Neural cell (in vitro differentiated cells): Measurements from ENCODE around the gene C2orf69. TPM values are rescaled to one million over a fixed set of nuclear protein-coding genes. Genes with fewer than 3 reads are reported as not detected.

ENCODE experiments used
- H2AFZ ChIP-seq: fragments of 200-600, 300-800 bp; sonication (generic), shearing (Covaris generic); 2 replicates; pipeline ENCODE4 v1.6.0; 2014; ENCODE audit warnings: low read depth, mild to moderate bottlenecking, antibody characterized with exemption, low read length, moderate library complexity
- H3F3A ChIP-seq: fragments of 200-600 bp; shearing (Covaris generic); 2 replicates; pipeline ENCODE4 v1.6.1; 2016; ENCODE audit warnings: mild to moderate bottlenecking, moderate library complexity, mixed read lengths, antibody characterized with exemption, low read length; ENCODE audit not compliant: insufficient read depth, poor library complexity, severe bottlenecking
- H3K27ac ChIP-seq: fragments of 200-600, 300-800 bp; sonication (generic), shearing (Covaris generic); 2 replicates; pipeline ENCODE4 v1.5.1; 2014; ENCODE audit warnings: mild to moderate bottlenecking, low read length, moderate library complexity
- H3K27me3 ChIP-seq: fragments of 300-800, 200-600 bp; sonication (generic), shearing (Covaris generic); 2 replicates; pipeline ENCODE4 v1.6.0; 2014; ENCODE audit warnings: mild to moderate bottlenecking, low read depth, low read length, moderate library complexity; ENCODE audit not compliant: insufficient read depth
- H3K36me3 ChIP-seq: fragments of 300-800, 200-600 bp; sonication (generic), shearing (Covaris generic); 2 replicates; pipeline ENCODE4 v1.5.1; 2014; ENCODE audit warnings: mild to moderate bottlenecking, antibody characterized with exemption, low read length, moderate library complexity; ENCODE audit not compliant: insufficient read depth
- H3K4me2 ChIP-seq: fragments of 300-800, 200-600 bp; sonication (generic), shearing (Covaris generic); 2 replicates; pipeline ENCODE4 v1.6.0; 2014; ENCODE audit warnings: mild to moderate bottlenecking, low read length
- H3K4me3 ChIP-seq: fragments of 300-800, 200-600 bp; sonication (generic), shearing (Covaris generic); 2 replicates; pipeline ENCODE4 v1.5.1; 2014; ENCODE audit warnings: mild to moderate bottlenecking, low read length, moderate library complexity
- H3K79me2 ChIP-seq: fragments of 200-600 bp; shearing (Covaris generic); replicated peaks from 2 replicates; pipeline ENCODE4 v1.6.0; 2014; ENCODE audit warnings: mild to moderate bottlenecking, low read length, moderate library complexity; ENCODE audit not compliant: insufficient read depth
- H3K9ac ChIP-seq: fragments of 300-800, 200-600 bp; sonication (generic), shearing (Covaris generic); 2 replicates; pipeline ENCODE4 v1.6.1; 2016; ENCODE audit warnings: mild to moderate bottlenecking, low read length, mixed read lengths
- H3K9me2 ChIP-seq: fragments of 200-600 bp; shearing (Covaris generic); 2 replicates; pipeline ENCODE4 v1.6.1; 2016; ENCODE audit warnings: mild to moderate bottlenecking, low read length, mixed read lengths; ENCODE audit not compliant: insufficient read depth
- H3K9me3 ChIP-seq: fragments of 200-600, 300-800 bp; sonication (generic), shearing (Covaris generic); 2 replicates; pipeline ENCODE4 v1.6.1; 2016; ENCODE audit warnings: mild to moderate bottlenecking, mixed run types, low read length, moderate library complexity, mixed read lengths
- H4K20me1 ChIP-seq: fragments of 200-600 bp; shearing (Covaris generic); 2 replicates; pipeline ENCODE4 v1.6.1; 2016; ENCODE audit warnings: mild to moderate bottlenecking, mixed run types; ENCODE audit not compliant: insufficient read depth
- CTCF ChIP-seq: fragments of 450-650 bp; IDR thresholded peaks from 2 replicates; pipeline ENCODE4 v1.5.1; 2014; ENCODE audit warnings: antibody characterized with exemption, mild to moderate bottlenecking, moderate library complexity; ENCODE audit not compliant: poor library complexity, severe bottlenecking
- EP300 ChIP-seq: fragments of 450-650 bp; conservative IDR thresholded peaks from 2 replicates; pipeline ENCODE4 v1.6.1; 2014; ENCODE audit warnings: antibody characterized with exemption, mild to moderate bottlenecking, moderate library complexity; ENCODE audit not compliant: poor library complexity, severe bottlenecking
- EZH2 ChIP-seq: fragments of 200-600, 300-800 bp; shearing (Covaris generic), sonication (generic); IDR thresholded peaks from 2 replicates; pipeline ENCODE4 v1.6.1; 2014; ENCODE audit warnings: antibody characterized with exemption, low read length, borderline replicate concordance, mild to moderate bottlenecking; ENCODE audit not compliant: insufficient read depth, poor library complexity, severe bottlenecking
- MXI1 ChIP-seq: fragments of 450-650 bp; conservative IDR thresholded peaks from 2 replicates; pipeline ENCODE4 v1.6.1; 2014; ENCODE audit warnings: antibody characterized with exemption, mild to moderate bottlenecking; ENCODE audit not compliant: poor library complexity, severe bottlenecking
- POLR2AphosphoS5 ChIP-seq: IDR thresholded peaks from 2 replicates; pipeline ENCODE4 v1.6.1; 2012
- RAD21 ChIP-seq: fragments of 450-650 bp; conservative IDR thresholded peaks from 2 replicates; pipeline ENCODE4 v1.6.1; 2014; ENCODE audit warnings: antibody characterized with exemption, mild to moderate bottlenecking, moderate library complexity
- REST ChIP-seq: IDR thresholded peaks from 2 replicates; pipeline ENCODE4 v1.6.1; 2012; ENCODE audit warnings: borderline replicate concordance
- SMC3 ChIP-seq: fragments of 450-650 bp; conservative IDR thresholded peaks from 2 replicates; pipeline ENCODE4 v1.6.1; 2014; ENCODE audit warnings: antibody characterized with exemption, mild to moderate bottlenecking, moderate library complexity; ENCODE audit not compliant: poor library complexity
- TAF1 ChIP-seq: IDR thresholded peaks from 2 replicates; pipeline ENCODE4 v1.6.1; 2012; ENCODE audit warnings: low read depth
- polyA plus RNA-seq: library from polyadenylated mRNA; depleted of rRNA; stranded (reverse); fragments of >200 nt; gene quantifications from 2 replicates; pipeline ENCODE4 v1.2.3, GENCODE V29; 2014

C2orf69 gene
- polyA plus RNA-seq, 1 donor from 2014 or later, result 17.3 TPM

- H3K36me3 ChIP-seq, result no peaks in the 10 kb centered on the region
- peaks cover 2% of the 10 kb centered on the region for H3K79me2 ChIP-seq
- H4K20me1 ChIP-seq, result no peaks in the 10 kb centered on the region
- no peaks in the 10 kb centered on the region for H3F3A ChIP-seq
- H3K9me3 ChIP-seq, result no peaks in the 10 kb centered on the region
- TF ChIP-seq TAF1, result no peak
- no peak overlapping the region for H3K4me2 ChIP-seq
- H2AFZ ChIP-seq, result no peak overlapping the region
- no peaks in the 10 kb centered on the region for H3K9me2 ChIP-seq
- no peak overlapping the region for H3K27ac ChIP-seq
- H3K27me3 ChIP-seq, result no peaks in the 10 kb centered on the region
- no peak overlapping the region for H3K9ac ChIP-seq
- H3K4me3 ChIP-seq, result no peak overlapping the region
Measured at GRCh38 chr2:199907008-199907714, 3.9 kb upstream of the C2orf69 start.

- Histone ChIP-seq H3K27me3 (no peaks in the 10 kb centered on the region), H3K9me2 (no peaks in the 10 kb centered on the region), H3K4me3 (peak overlapping the region; percentile 100), H3K36me3 (no peaks in the 10 kb centered on the region), H2AFZ (no peak overlapping the region), H3K79me2 (peaks cover 30% of the 10 kb centered on the region), H3K4me2 (peak overlapping the region; percentile 46), H3K9ac (no peak overlapping the region), H3K9me3 (no peaks in the 10 kb centered on the region), H3K27ac (no peak overlapping the region), H3F3A (no peaks in the 10 kb centered on the region), H4K20me1 (no peaks in the 10 kb centered on the region)
- TF ChIP-seq CTCF (no peak), TAF1 (no peak), REST (no peak), RAD21 (no peak), SMC3 (no peak), EZH2 (no peak), MXI1 (no peak), EP300 (no peak), POLR2AphosphoS5 (no peak)
Measured at GRCh38 chr2:199910338-199911051, 598 bp upstream of the C2orf69 start.
